NCI-H226 (cell line): ENCODE results near the gene BCHE.

Experiments
- DNase-seq: peaks from one replicate; pipeline ENCODE4 v3.0.0-alpha.2; 2015

The BCHE gene

GRCh38 chr3:165749241-165749640 is 88.0 kb downstream of the BCHE start:
- DNase-seq: no peak

- no peak for DNase-seq
Measured at GRCh38 chr3:165748094-165748493, 89.1 kb downstream of the BCHE start.

GRCh38 chr3:165746874-165747273 is 90.3 kb downstream of the BCHE start:
- no peak for DNase-seq

DNA sequence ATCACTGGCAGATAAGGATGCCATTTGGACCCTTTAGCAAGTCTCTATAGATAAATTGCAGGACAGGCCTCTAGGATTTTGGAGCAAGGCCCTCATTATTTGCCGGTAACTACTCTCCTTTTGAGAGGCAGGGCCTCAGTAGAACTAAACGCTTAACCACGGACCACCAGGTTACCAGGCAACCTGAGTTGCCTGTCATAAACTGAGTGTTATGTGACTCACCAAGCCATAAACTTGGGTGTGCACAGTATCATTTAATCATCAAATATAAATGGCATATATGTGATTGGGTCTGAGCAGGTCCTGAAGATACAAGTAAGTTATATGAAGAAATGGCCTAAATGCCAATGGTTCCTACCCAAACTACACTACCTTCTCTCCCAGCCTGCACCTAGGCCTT is 93.2 kb downstream of the BCHE start:
- DNase-seq: no peak

- DNase-seq: no peak
Measured at GRCh38 chr3:165742351-165742750, 94.9 kb downstream of the BCHE start.

- DNase-seq: no peak
Measured at GRCh38 chr3:165729756-165730155, 107.5 kb downstream of the BCHE start.

GRCh38 chr3:165728924-165729323 is 108.3 kb downstream of the BCHE start:
- DNase-seq: no peak

- no peak for DNase-seq
Measured at GRCh38 chr3:165725296-165725695, 111.9 kb downstream of the BCHE start.
